DOHH2 (cell line): ENCODE results near the gene WDR35.

Experiments
- EZH2phosphoT487 ChIP-seq: fragments of 200-600 bp; sonication (generic); IDR thresholded peaks from 2 replicates; pipeline ENCODE4 v1.6.1; 2017; ENCODE audit warnings: borderline replicate concordance, mild to moderate bottlenecking, antibody characterized with exemption, low read length, moderate library complexity, mixed read lengths
- TF ChIP-seq, protein P1 (sequence below): fragments of 200-600 bp; sonication (generic); IDR thresholded peaks from one replicate; pipeline ENCODE4 v1.5.1; 2014; ENCODE audit warnings: antibody characterized with exemption, mild to moderate bottlenecking, low read depth, low read length; ENCODE audit not compliant: poor library complexity, severe bottlenecking

DNA sequence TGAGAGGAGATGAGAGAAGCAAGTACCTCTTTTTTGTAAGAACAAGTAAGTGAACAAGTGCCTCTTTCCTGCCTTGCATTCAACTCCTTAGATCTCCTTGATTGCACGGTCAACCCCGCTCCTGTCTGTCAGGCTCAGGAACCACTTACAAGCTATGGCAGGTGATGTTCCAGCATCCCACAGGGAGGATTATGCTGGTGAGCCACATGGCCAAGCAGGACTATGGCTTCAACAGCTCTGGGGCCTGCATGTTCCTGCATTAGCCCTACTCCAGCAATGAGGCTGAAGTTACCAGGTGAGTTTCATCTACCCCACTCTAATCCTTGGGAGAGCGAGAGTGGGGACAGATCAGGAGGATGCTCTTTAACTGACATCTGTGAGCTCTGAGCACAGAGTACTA lies 117.6 kb downstream of the WDR35 start:
- TF ChIP-seq, protein P1, sequence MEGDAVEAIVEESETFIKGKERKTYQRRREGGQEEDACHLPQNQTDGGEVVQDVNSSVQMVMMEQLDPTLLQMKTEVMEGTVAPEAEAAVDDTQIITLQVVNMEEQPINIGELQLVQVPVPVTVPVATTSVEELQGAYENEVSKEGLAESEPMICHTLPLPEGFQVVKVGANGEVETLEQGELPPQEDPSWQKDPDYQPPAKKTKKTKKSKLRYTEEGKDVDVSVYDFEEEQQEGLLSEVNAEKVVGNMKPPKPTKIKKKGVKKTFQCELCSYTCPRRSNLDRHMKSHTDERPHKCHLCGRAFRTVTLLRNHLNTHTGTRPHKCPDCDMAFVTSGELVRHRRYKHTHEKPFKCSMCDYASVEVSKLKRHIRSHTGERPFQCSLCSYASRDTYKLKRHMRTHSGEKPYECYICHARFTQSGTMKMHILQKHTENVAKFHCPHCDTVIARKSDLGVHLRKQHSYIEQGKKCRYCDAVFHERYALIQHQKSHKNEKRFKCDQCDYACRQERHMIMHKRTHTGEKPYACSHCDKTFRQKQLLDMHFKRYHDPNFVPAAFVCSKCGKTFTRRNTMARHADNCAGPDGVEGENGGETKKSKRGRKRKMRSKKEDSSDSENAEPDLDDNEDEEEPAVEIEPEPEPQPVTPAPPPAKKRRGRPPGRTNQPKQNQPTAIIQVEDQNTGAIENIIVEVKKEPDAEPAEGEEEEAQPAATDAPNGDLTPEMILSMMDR, result no peak
- no peak for TF ChIP-seq EZH2phosphoT487
